H1 (cell line): ENCODE measurements around the gene CPNE5. TPM values are rescaled to one million over a fixed set of nuclear protein-coding genes. Genes with fewer than 3 reads are reported as not detected.

ENCODE experiments used
- CTCF ChIA-PET: fragments of 300-600 bp; sonication (Branson Sonifier 250); formaldehyde crosslinking; loops from one replicate; lab custom pipeline; 2021; ENCODE audit not compliant: partially characterized antibody; lab: Charles Lee
- POLR2A ChIA-PET: fragments of 300-600 bp; sonication (Branson Sonifier 250); formaldehyde crosslinking; loops from one replicate; lab custom pipeline; 2021; ENCODE audit warnings: inconsistent platforms; ENCODE audit not compliant: partially characterized antibody; lab: Charles Lee
- DNase-seq, 2 experiments: peaks; one replicate each; pipeline versions ENCODE4 v3.0.0 to v3.0.0-alpha.2; 2010 to 2022; ENCODE audit warnings: low spot score in 2 of 2, low read depth in 1 of 2, mixed read lengths in 1 of 2
- FAIRE-seq: peaks from 2 replicates; lab custom pipeline; 2011; peaks lifted over from hg19 to GRCh38; lab: Jason Lieb, UNC
- H2AFZ ChIP-seq: 2 replicates; pipeline ENCODE4 v1.8.1; 2012; ENCODE audit warnings: low read length, inconsistent platforms
- H2AK5ac ChIP-seq: 2 replicates; pipeline ENCODE4 v1.6.1; 2013; ENCODE audit warnings: low read depth, low read length
- H2BK120ac ChIP-seq: replicated peaks from 2 replicates; pipeline ENCODE3; 2013; ENCODE audit warnings: low read depth, low read length, inconsistent platforms
- H2BK12ac ChIP-seq: 2 replicates; pipeline ENCODE4 v1.6.1; 2013; ENCODE audit warnings: low read depth, low read length
- H2BK15ac ChIP-seq: 2 replicates; pipeline ENCODE4 v1.6.1; 2013; ENCODE audit warnings: low read length
- H2BK20ac ChIP-seq: 2 replicates; pipeline ENCODE4 v1.6.1; 2013; ENCODE audit warnings: low read length
- H2BK5ac ChIP-seq: 2 replicates; pipeline ENCODE4 v1.6.1; 2013; ENCODE audit warnings: low read depth, low read length
- H3K14ac ChIP-seq: 2 replicates; pipeline ENCODE4 v1.6.1; 2013; ENCODE audit warnings: inconsistent platforms; ENCODE audit not compliant: insufficient read length
- H3K18ac ChIP-seq: 2 replicates; pipeline ENCODE4 v1.6.1; 2013; ENCODE audit warnings: low read length; ENCODE audit errors: extremely low read depth
- H3K23ac ChIP-seq: 2 replicates; pipeline ENCODE4 v1.6.1; 2013; ENCODE audit warnings: inconsistent platforms; ENCODE audit not compliant: insufficient read length
- H3K23me2 ChIP-seq: 2 replicates; pipeline ENCODE4 v1.6.1; 2013; ENCODE audit warnings: low read depth, low read length
- H3K27ac ChIP-seq: 2 replicates; pipeline ENCODE4 v1.6.1; 2011; ENCODE audit warnings: low read depth, low read length, inconsistent platforms
- H3K27me3 ChIP-seq, 4 experiments: replicated peaks in 1 of 4; 1 replicate in 1 of 4; 2 replicates in 3 of 4; pipeline versions ENCODE4 v1.6.1 to v1.8.1; 2011 to 2013; ENCODE audit warnings: low read length in 3 of 4, mild to moderate bottlenecking in 3 of 4, inconsistent platforms in 2 of 4, mixed read lengths in 2 of 4, moderate library complexity in 1 of 4; ENCODE audit not compliant: control insufficient read depth in 3 of 4, insufficient read depth in 3 of 4; ENCODE audit errors: extremely low read depth in 1 of 4
- H3K36me3 ChIP-seq, 4 experiments: 2 replicates each; pipeline versions ENCODE4 v1.6.1 to v1.8.1; 2011 to 2013; ENCODE audit warnings: mild to moderate bottlenecking in 4 of 4, low read length in 3 of 4, moderate library complexity in 2 of 4, control low read depth in 1 of 4, inconsistent platforms in 1 of 4; ENCODE audit not compliant: insufficient read depth in 4 of 4, control insufficient read depth in 2 of 4
- H3K4ac ChIP-seq: replicated peaks from 2 replicates; pipeline ENCODE3; 2013; ENCODE audit warnings: low read length, low read depth, mixed read lengths, inconsistent platforms; ENCODE audit not compliant: insufficient read length
- H3K4me1 ChIP-seq, 4 experiments: replicated peaks in 1 of 4; 1 replicate in 1 of 4; 2 replicates in 3 of 4; pipeline versions ENCODE4 v1.6.1 to v1.8.1; 2011 to 2013; ENCODE audit warnings: low read length in 3 of 4, inconsistent platforms in 2 of 4, mixed read lengths in 1 of 4; ENCODE audit not compliant: insufficient read depth in 4 of 4, control insufficient read depth in 3 of 4
- H3K4me2 ChIP-seq, 2 experiments: 2 replicates each; pipeline versions ENCODE4 v1.6.1 to v1.8.1; 2011 to 2013; ENCODE audit warnings: low read depth in 2 of 2, low read length in 2 of 2, control low read depth in 1 of 2, inconsistent platforms in 1 of 2, mild to moderate bottlenecking in 1 of 2; ENCODE audit not compliant: insufficient read depth in 1 of 2
- H3K4me3 ChIP-seq, 4 experiments: fragments of 200-600, 300-600 bp in 1 of 4; sonication (generic), shearing (Covaris generic), sonication (Bioruptor Twin) in 1 of 4; 2 replicates each; pipeline versions ENCODE4 v1.5.1 to v1.8.1; 2011 to 2016; ENCODE audit warnings: low read length in 4 of 4, low read depth in 3 of 4, control low read depth in 2 of 4, inconsistent platforms in 2 of 4, mild to moderate bottlenecking in 2 of 4, mixed read lengths in 1 of 4, moderate library complexity in 1 of 4; ENCODE audit not compliant: insufficient read depth in 2 of 4; ENCODE audit errors: extremely low read depth in 1 of 4
- H3K56ac ChIP-seq: replicated peaks from 2 replicates; pipeline ENCODE3; 2013; ENCODE audit warnings: low read depth, mild to moderate bottlenecking, mixed read lengths, low read length, inconsistent platforms; ENCODE audit not compliant: insufficient read length
- H3K79me1 ChIP-seq: 2 replicates; pipeline ENCODE4 v1.6.1; 2013; ENCODE audit warnings: low read depth, low read length, control low read depth
- H3K79me2 ChIP-seq, 2 experiments: 2 replicates each; pipeline versions ENCODE4 v1.6.1 to v1.8.1; 2012 to 2013; ENCODE audit warnings: low read length in 2 of 2, mild to moderate bottlenecking in 2 of 2, inconsistent platforms in 1 of 2; ENCODE audit not compliant: insufficient read depth in 2 of 2, control insufficient read depth in 1 of 2
- H3K9ac ChIP-seq, 4 experiments: replicated peaks in 1 of 4; 1 replicate in 1 of 4; 2 replicates in 3 of 4; pipeline versions ENCODE4 v1.6.1 to v1.8.1; 2011 to 2013; ENCODE audit warnings: low read depth in 3 of 4, low read length in 3 of 4, control low read depth in 2 of 4, mild to moderate bottlenecking in 2 of 4, moderate library complexity in 2 of 4, inconsistent platforms in 1 of 4; ENCODE audit errors: extremely low read depth in 1 of 4
- H3K9me3 ChIP-seq, 2 experiments: 2 replicates each; pipeline versions ENCODE4 v1.6.1 to v1.8.1; 2012 to 2013; ENCODE audit warnings: mild to moderate bottlenecking in 2 of 2, moderate library complexity in 2 of 2, control low read depth in 1 of 2, inconsistent platforms in 1 of 2, low read depth in 1 of 2, low read length in 1 of 2, mixed read lengths in 1 of 2; ENCODE audit not compliant: insufficient read depth in 2 of 2
- H4K20me1 ChIP-seq, 2 experiments: replicated peaks in 1 of 2; 2 replicates each; pipeline versions ENCODE3 to v1.8.1; 2011 to 2013; ENCODE audit warnings: inconsistent platforms in 2 of 2, low read length in 2 of 2, mild to moderate bottlenecking in 1 of 2; ENCODE audit not compliant: insufficient read depth in 2 of 2, control insufficient read depth in 1 of 2
- H4K5ac ChIP-seq: 2 replicates; pipeline ENCODE4 v1.6.1; 2013; ENCODE audit warnings: low read length, low read depth, mixed read lengths, inconsistent platforms; ENCODE audit not compliant: insufficient read length
- H4K8ac ChIP-seq: 2 replicates; pipeline ENCODE4 v1.8.0; 2013; ENCODE audit warnings: mild to moderate bottlenecking, moderate library complexity, low read length, inconsistent platforms; ENCODE audit not compliant: insufficient read depth; ENCODE audit errors: extremely low read depth
- H4K91ac ChIP-seq: replicated peaks from 2 replicates; pipeline ENCODE3; 2013; ENCODE audit warnings: low read length, mixed read lengths, inconsistent platforms; ENCODE audit not compliant: insufficient read length
- CHD1 ChIP-seq: IDR thresholded peaks from 2 replicates; pipeline ENCODE4 v1.6.1; 2012; ENCODE audit warnings: low read depth, low read length, improper control_type of control experiment
- GABPA ChIP-seq: IDR thresholded peaks from 2 replicates; pipeline ENCODE4 v1.6.1; 2011; ENCODE audit warnings: mild to moderate bottlenecking, low read length, moderate library complexity, borderline replicate concordance; ENCODE audit not compliant: insufficient read depth
- NRF1 ChIP-seq: IDR thresholded peaks from 2 replicates; pipeline ENCODE4 v1.6.1; 2011; ENCODE audit warnings: mild to moderate bottlenecking, low read depth, low read length, improper control_type of control experiment
- WGBS, 2 experiments: shearing (Covaris generic) in 1 of 2; methylation state at CpG; one replicate each; pipeline versions ENCODE4 v1.1.6 to v1.1.7; 2013 to 2015; ENCODE audit warnings: low lambda C conversion rate in 2 of 2, mixed read lengths in 2 of 2, inconsistent platforms in 1 of 2, low coverage in 1 of 2, missing lambda C conversion rate in 1 of 2; ENCODE audit not compliant: insufficient replicate concordance in 2 of 2, insufficient coverage in 1 of 2, insufficient read length in 1 of 2; ENCODE audit errors: extremely low coverage in 1 of 2, missing lambda C conversion rate in 1 of 2; 5-methylcytosine and 5-hydroxymethylcytosine counted together
- polyA plus RNA-seq, 7 experiments: library from polyadenylated mRNA; depleted of rRNA in 3 of 7; stranded (reverse) in 5 of 7; unstranded in 2 of 7; fragments of >200 nt in 5 of 7; fragments of 200-250 nt in 2 of 7; gene quantifications; 1 replicate in 5 of 7; 2 replicates in 1 of 7; 4 replicates in 1 of 7; pipeline versions ENCODE4 v1.2.1 to v1.2.3, GENCODE V29; 2011 to 2013; ENCODE audit warnings: missing spikeins in 2 of 7, mixed read lengths in 2 of 7
- total RNA-seq: library from RNA; stranded (reverse); fragmentation: NEBNext Ultra II Directional; extraction: Animal tissue kit (Norgen Biotek cat#: 25700); gene quantifications from 2 replicates; pipeline ENCODE4 v1.2.1, GENCODE V29; 2021

CPNE5 gene
- total and polyA plus RNA-seq, 2 of the 8 experiments (the other 6 are each of a cell fraction or from before 2014, with no cell fraction given) = 0.88 to 1.8 TPM

GRCh38 chr6:36807750-36808149 is 31.5 kb downstream of the CPNE5 start:
- Histone ChIP-seq H2BK15ac (no peak overlapping the region), H3K56ac (no peak overlapping the region), H3K27ac (no peak overlapping the region), H3K79me2 (no peaks in the 10 kb centered on the region), H3K14ac (no peak overlapping the region), H2BK5ac (no peak overlapping the region), H3K9me3 (no peaks in the 10 kb centered on the region), H2AFZ (no peak overlapping the region), H3K4me2 (no peak overlapping the region), H3K4me3 (no peak overlapping the region), H4K8ac (no peak overlapping the region), H4K91ac (no peak overlapping the region), H4K5ac (no peak overlapping the region), H3K23ac (no peak overlapping the region), H3K4ac (no peak overlapping the region), H3K18ac (no peak overlapping the region), H2BK12ac (no peak overlapping the region), H4K20me1 (no peaks in the 10 kb centered on the region)
- FAIRE-seq = no peak
- WGBS, 2 experiments = 61% methylated on average over 7 of the region's 7 CpGs; no CpG with 5 or more reads in 1 of the 2 experiments
- ChIA-PET CTCF (interaction anchor here (0.8 to 11.4 kb wide), 9 partner anchors 11 to 67 kb away, joined by 3 to 154 read pairs (median 5); partner anchors contain the start of gene PPIL1), POLR2A (no interaction called here)
- no peak for TF ChIP-seq CHD1
- TF ChIP-seq GABPA = no peak
- no peak for TF ChIP-seq NRF1
- TF ChIP-seq, all 59 proteins: peak for 0
- H3K27me3 ChIP-seq = no peaks in the 10 kb centered on the region; a peak in 2 of 7 replicates
- no peaks in the 10 kb centered on the region; a peak in 1 of 8 replicates for H3K36me3 ChIP-seq
- H2BK120ac ChIP-seq = no peak overlapping the region
- no peak overlapping the region for H2AK5ac ChIP-seq
- peaks cover 3 to 21% (median 4%) of the 10 kb centered on the region in 4 experiments; a peak in 4 of 7 replicates for H3K4me1 ChIP-seq
- no peak for DNase-seq
- H2BK20ac ChIP-seq = no peak overlapping the region
- H3K9ac ChIP-seq = no peak overlapping the region
- no peaks in the 10 kb centered on the region for H3K23me2 ChIP-seq
- no peaks in the 10 kb centered on the region for H3K79me1 ChIP-seq
